RWPE2 (cell line): ENCODE results near the gene MED16.
A peak's percentile ranks its signal among the peaks of the same experiment; 100 is the strongest.

ENCODE experiments used
- ATAC-seq: fragments of 200-7000 bp; cut with Tn5 transposase; 3 replicates; pipeline ENCODE4 v1.9.1; 2021; ENCODE audit warnings: low read depth
- DNase-seq: peaks from one replicate; pipeline ENCODE4 v3.0.0-alpha.2; 2020; ENCODE audit warnings: low spot score
- H3K27ac ChIP-seq: fragments of 450-650 bp; 2 replicates; pipeline ENCODE4 v1.5.1; 2017; ENCODE audit warnings: mild to moderate bottlenecking; ENCODE audit not compliant: poor library complexity, severe bottlenecking
- H3K27me3 ChIP-seq: fragments of 250-450 bp; sonication (Bioruptor Pico); 2 replicates; pipeline ENCODE4 v1.5.1; 2021; ENCODE audit warnings: mild to moderate bottlenecking, moderate library complexity; ENCODE audit not compliant: insufficient read depth, poor library complexity, severe bottlenecking
- H3K36me3 ChIP-seq: fragments of 250-450 bp; sonication (Bioruptor Pico); 2 replicates; pipeline ENCODE4 v1.5.1; 2020; ENCODE audit warnings: low read depth, mild to moderate bottlenecking, moderate library complexity
- H3K4me1 ChIP-seq: fragments of 250-450 bp; sonication (Bioruptor Pico); 2 replicates; pipeline ENCODE4 v1.5.1; 2021; ENCODE audit warnings: mild to moderate bottlenecking, moderate library complexity; ENCODE audit not compliant: insufficient read depth, poor library complexity, severe bottlenecking
- H3K4me3 ChIP-seq: fragments of 250-450 bp; sonication (Bioruptor Pico); 2 replicates; pipeline ENCODE4 v1.5.1; 2021; ENCODE audit warnings: mild to moderate bottlenecking, moderate library complexity; ENCODE audit not compliant: severe bottlenecking
- H3K9me3 ChIP-seq: fragments of 250-450 bp; sonication (Bioruptor Pico); 2 replicates; pipeline ENCODE4 v1.5.1; 2021; ENCODE audit warnings: mild to moderate bottlenecking, moderate library complexity; ENCODE audit not compliant: severe bottlenecking
- CTCF ChIP-seq: fragments of 450-650 bp; IDR thresholded peaks from one replicate; pipeline ENCODE4 v1.5.1; 2017; ENCODE audit warnings: mild to moderate bottlenecking, moderate library complexity; ENCODE audit not compliant: poor library complexity, severe bottlenecking

The MED16 gene

GRCh38 chr19:875265-875879 lies 17.6 kb downstream of the MED16 start:
- 0 out of 2 replicates have a peak, but pooled peaks cover 7% of the 10 kb centered on the region for H3K36me3 ChIP-seq
- H3K4me1 ChIP-seq: peaks cover 8% of the 10 kb centered on the region
- DNase-seq: no peak
- ATAC-seq: no peak
- no peaks in the 10 kb centered on the region for H3K27me3 ChIP-seq
- no peaks in the 10 kb centered on the region for H3K9me3 ChIP-seq
- no peak overlapping the region for H3K27ac ChIP-seq
- no peak for TF ChIP-seq CTCF
- no peak overlapping the region for H3K4me3 ChIP-seq

GRCh38 chr19:873561-874041 lies 19.4 kb downstream of the MED16 start:
- ATAC-seq (no peak), DNase-seq (no peak)
- no peaks in the 10 kb centered on the region for H3K27me3 ChIP-seq
- H3K4me3 ChIP-seq: no peak overlapping the region
- H3K9me3 ChIP-seq: no peaks in the 10 kb centered on the region
- H3K36me3 ChIP-seq: peaks cover 18% of the 10 kb centered on the region
- TF ChIP-seq CTCF: no peak
- H3K27ac ChIP-seq: peak overlapping the region; percentile 91
- peaks cover 17% of the 10 kb centered on the region for H3K4me1 ChIP-seq

GRCh38 chr19:873084-873483 lies 19.9 kb downstream of the MED16 start:
- Histone ChIP-seq H3K36me3 (peaks cover 23% of the 10 kb centered on the region), H3K27me3 (no peaks in the 10 kb centered on the region), H3K27ac (peak overlapping the region; percentile 91), H3K9me3 (no peaks in the 10 kb centered on the region), H3K4me3 (no peak overlapping the region), H3K4me1 (peaks cover 17% of the 10 kb centered on the region)
- DNase-seq (no peak), ATAC-seq (peak; percentile 73)
- no peak for TF ChIP-seq CTCF

GRCh38 chr19:872266-872951 lies 20.6 kb downstream of the MED16 start:
- DNase-seq: peak; percentile 94
- no peak for TF ChIP-seq CTCF
- ATAC-seq: peak; percentile 79
- Histone ChIP-seq H3K4me1 (peaks cover 17% of the 10 kb centered on the region), H3K36me3 (peaks cover 23% of the 10 kb centered on the region), H3K4me3 (no peak overlapping the region), H3K27me3 (no peaks in the 10 kb centered on the region), H3K9me3 (no peaks in the 10 kb centered on the region), H3K27ac (peak overlapping the region; percentile 91)
